Measurements from ENCODE around the gene DDIAS. TPM values are rescaled to one million over a fixed set of nuclear protein-coding genes. Genes with fewer than 3 reads are reported as not detected.
"Not testable (repeated sequence)": the region's sequence is repeated elsewhere in the genome, so short reads cannot be mapped to it uniquely, and the experiment has no call there.

DDIAS gene
- total RNA-seq, 2 donors from 2014 or later = 1.3 to 6.5 TPM

GRCh38 chr11:82906236-82906635, 4.7 kb downstream of the DDIAS start:
- no peaks in the 10 kb centered on the region for H3K36me3 ChIP-seq
- H3K27me3 ChIP-seq (replicated peaks; ENCODE audit: insufficient read depth) = no peaks in the 10 kb centered on the region
- no peaks in the 10 kb centered on the region for H3K9me3 ChIP-seq
- TF ChIP-seq CTCF (IDR thresholded peaks at IDR 0.05) = peak in 3 of 4 experiments; percentile 61 to 76 (median 62)
- TF ChIP-seq POLR2A (IDR thresholded peaks at IDR 0.05) = no peak
- no peak overlapping the region for H3K4me3 ChIP-seq
- intact Hi-C loops (cut with DNase I) = loop anchor here (5.0 to 10.0 kb wide), 2 partner anchors 259 to 341 kb away; no protein-coding TSS in a partner anchor
- no peak for DNase-seq (ENCODE audit: low spot score)
- H3K27ac ChIP-seq = no peak overlapping the region
- no peaks in the 10 kb centered on the region for H3K4me1 ChIP-seq (replicated peaks)
- 27% methylated on average over 1 of the region's 1 CpG for WGBS

- Histone ChIP-seq H3K9me3 (no peaks in the 10 kb centered on the region), H3K4me3 (no peak overlapping the region), H3K27me3 (replicated peaks; ENCODE audit: insufficient read depth) (no peaks in the 10 kb centered on the region), H3K36me3 (no peaks in the 10 kb centered on the region), H3K4me1 (replicated peaks) (no peaks in the 10 kb centered on the region), H3K27ac (no peak overlapping the region)
- no peak for DNase-seq (ENCODE audit: low spot score)
- 20% methylated on average over 2 of the region's 2 CpGs for WGBS
- TF ChIP-seq POLR2AphosphoS5 (IDR thresholded peaks at IDR 0.05) (no peak), POLR2A (IDR thresholded peaks at IDR 0.05) (no peak), CTCF (IDR thresholded peaks at IDR 0.05) (no peak)
- intact Hi-C loops (cut with DNase I) = loop anchor here (5.0 to 10.0 kb wide), 2 partner anchors 258 to 340 kb away; no protein-coding TSS in a partner anchor
Observed at GRCh38 chr11:82906931-82907330, 5.4 kb downstream of the DDIAS start.

GRCh38 chr11:82907371-82907770, 5.8 kb downstream of the DDIAS start:
- H3K27ac ChIP-seq = no peak overlapping the region
- H3K36me3 ChIP-seq = no peaks in the 10 kb centered on the region
- DNase-seq (ENCODE audit: low spot score) = no peak
- no peaks in the 10 kb centered on the region for H3K27me3 ChIP-seq (replicated peaks; ENCODE audit: insufficient read depth)
- WGBS = 84% methylated on average over 5 of the region's 5 CpGs
- intact Hi-C loops (cut with DNase I) = loop anchor here (5.0 to 10.0 kb wide), 2 partner anchors 257 to 340 kb away; no protein-coding TSS in a partner anchor
- no peaks in the 10 kb centered on the region for H3K9me3 ChIP-seq
- H3K4me1 ChIP-seq (replicated peaks) = no peaks in the 10 kb centered on the region
- no peak for TF ChIP-seq CTCF (IDR thresholded peaks at IDR 0.05)
- TF ChIP-seq POLR2A (IDR thresholded peaks at IDR 0.05) = no peak
- TF ChIP-seq POLR2AphosphoS5 (IDR thresholded peaks at IDR 0.05) = no peak
- no peak overlapping the region for H3K4me3 ChIP-seq

- Histone ChIP-seq H3K4me1 (replicated peaks) (no peaks in the 10 kb centered on the region), H3K27ac (no peak overlapping the region), H3K36me3 (no peaks in the 10 kb centered on the region), H3K9me3 (no peaks in the 10 kb centered on the region), H3K27me3 (replicated peaks; ENCODE audit: insufficient read depth) (no peaks in the 10 kb centered on the region), H3K4me3 (no peak overlapping the region)
- intact Hi-C loops (cut with DNase I) = loop anchor here (5.0 to 10.0 kb wide), 2 partner anchors 256 to 339 kb away; no protein-coding TSS in a partner anchor
- TF ChIP-seq POLR2AphosphoS5 (IDR thresholded peaks at IDR 0.05) = no peak
- TF ChIP-seq CTCF (IDR thresholded peaks at IDR 0.05) = no peak
- TF ChIP-seq POLR2A (IDR thresholded peaks at IDR 0.05) = no peak
- no peak for DNase-seq (ENCODE audit: low spot score)
Observed at GRCh38 chr11:82908311-82908710, 6.8 kb downstream of the DDIAS start.

- no peak overlapping the region for H3K27ac ChIP-seq
- no peaks in the 10 kb centered on the region for H3K27me3 ChIP-seq (replicated peaks; ENCODE audit: insufficient read depth)
- DNase-seq (ENCODE audit: low spot score) = no peak
- TF ChIP-seq CTCF (IDR thresholded peaks at IDR 0.05) (no peak), POLR2A (IDR thresholded peaks at IDR 0.05) (no peak), POLR2AphosphoS5 (IDR thresholded peaks at IDR 0.05) (no peak)
- intact Hi-C loops (cut with DNase I) = loop anchor here (5.0 to 10.0 kb wide), 2 partner anchors 256 to 338 kb away; no protein-coding TSS in a partner anchor
- H3K9me3 ChIP-seq = no peaks in the 10 kb centered on the region
- 41% methylated on average over 7 of the region's 7 CpGs for WGBS
- H3K4me3 ChIP-seq = no peak overlapping the region
- H3K36me3 ChIP-seq = no peaks in the 10 kb centered on the region
- no peaks in the 10 kb centered on the region for H3K4me1 ChIP-seq (replicated peaks)
Observed at GRCh38 chr11:82909015-82909640, 7.6 kb downstream of the DDIAS start.

GRCh38 chr11:82919786-82920185, 18.2 kb downstream of the DDIAS start:
- DNase-seq (ENCODE audit: low spot score); H3K4me3 ChIP-seq; H3K27ac ChIP-seq; H3K4me1 ChIP-seq (replicated peaks); H3K27me3 ChIP-seq (replicated peaks; ENCODE audit: insufficient read depth); H3K36me3 ChIP-seq; H3K9me3 ChIP-seq; intact Hi-C loops (cut with DNase I): not testable (repeated sequence)
- WGBS = 95% methylated on average over 10 of the region's 10 CpGs

GRCh38 chr11:82920227-82920626, 18.7 kb downstream of the DDIAS start:
- DNase-seq (ENCODE audit: low spot score); H3K27me3 ChIP-seq (replicated peaks; ENCODE audit: insufficient read depth); H3K27ac ChIP-seq; H3K4me3 ChIP-seq; intact Hi-C loops (cut with DNase I); H3K4me1 ChIP-seq (replicated peaks); H3K9me3 ChIP-seq; H3K36me3 ChIP-seq: not testable (repeated sequence)
- WGBS = 38% methylated on average over 3 of the region's 3 CpGs

All from prostate gland (tissue), 2 donors.